Measurements from ENCODE around the gene AUTS2. TPM values are rescaled to one million over a fixed set of nuclear protein-coding genes. Genes with fewer than 3 reads are reported as not detected.

Gene AUTS2
- total and polyA plus RNA-seq, 4 donors = 4.9 to 24.4 (median 7.0) TPM

GRCh38 chr7:70808876-70809275 is 1210.6 kb downstream of the AUTS2 start:
- 70% methylated on average over 6 of the region's 6 CpGs for WGBS
- H3K36me3 ChIP-seq (ENCODE audit: control insufficient read depth in 4 of 4, insufficient read depth in 3 of 4, low read depth in 1 of 4, low read length in 3 of 4) = no peaks in the 10 kb centered on the region
- H3K27me3 ChIP-seq (ENCODE audit: control insufficient read depth in 4 of 4, insufficient read depth in 4 of 4, low read length in 3 of 4) = no peaks in the 10 kb centered on the region
- H3K4me3 ChIP-seq (ENCODE audit: low read depth in 1 of 3, low read length in 3 of 3) = no peak overlapping the region
- H3K9ac ChIP-seq (ENCODE audit: low read depth in 1 of 2, low read length in 2 of 2) = no peak overlapping the region
- no peak for DNase-seq (ENCODE audit: low spot score)
- no peaks in the 10 kb centered on the region for H3K9me3 ChIP-seq (ENCODE audit: control insufficient read depth in 4 of 4, low read length in 3 of 4)
- H3K27ac ChIP-seq (ENCODE audit: low read depth in 1 of 2, low read length in 2 of 2) = no peak overlapping the region
- no peak for TF ChIP-seq EGR1 (IDR thresholded peaks at IDR 0.05; ENCODE audit: low read depth in 2 of 2)
- TF ChIP-seq ATF3 (IDR thresholded peaks at IDR 0.05) = no peak
- TF ChIP-seq SP1 (IDR thresholded peaks at IDR 0.05) = no peak
- TF ChIP-seq MAX (IDR thresholded peaks at IDR 0.05) = no peak
- no peak for TF ChIP-seq RAD21 (IDR thresholded peaks at IDR 0.05)
- TF ChIP-seq TAF1 (conservative IDR thresholded peaks at IDR 0.05) = no peak
- no peak for TF ChIP-seq HNF4G (IDR thresholded peaks at IDR 0.05)
- no peak for TF ChIP-seq HNF4A (conservative IDR thresholded peaks at IDR 0.05)
- TF ChIP-seq FOXA1 (IDR thresholded peaks at IDR 0.05) = no peak
- H3K4me1 ChIP-seq (ENCODE audit: control insufficient read depth in 4 of 4, insufficient read depth in 4 of 4, low read length in 3 of 4) = peaks cover 3 to 10% (median 7%) of the 10 kb centered on the region in 4 donors

- no peak for DNase-seq (ENCODE audit: low spot score)
- 25% methylated on average over 3 of the region's 3 CpGs for WGBS
These were observed 1212.4 kb downstream of the AUTS2 start for GRCh38 chr7:70810558-70811139.

More at GRCh38 chr7:70810558-70811139, 1212.4 kb downstream of the AUTS2 start:
- no peaks in the 10 kb centered on the region for H3K9me3 ChIP-seq (ENCODE audit: control insufficient read depth in 4 of 4, low read length in 3 of 4)
- H3K4me1 ChIP-seq (ENCODE audit: control insufficient read depth in 4 of 4, insufficient read depth in 4 of 4, low read length in 3 of 4) = peaks cover 3 to 10% (median 7%) of the 10 kb centered on the region in 4 donors
- H3K36me3 ChIP-seq (ENCODE audit: control insufficient read depth in 4 of 4, insufficient read depth in 3 of 4, low read depth in 1 of 4, low read length in 3 of 4) = no peaks in the 10 kb centered on the region
- peak overlapping the region; percentile 58 to 81 for H3K27ac ChIP-seq (ENCODE audit: low read depth in 1 of 2, low read length in 2 of 2)
- H3K4me3 ChIP-seq (ENCODE audit: low read depth in 1 of 3, low read length in 3 of 3) = no peak overlapping the region
- H3K27me3 ChIP-seq (ENCODE audit: control insufficient read depth in 4 of 4, insufficient read depth in 4 of 4, low read length in 3 of 4) = no peaks in the 10 kb centered on the region
- no peak overlapping the region for H3K9ac ChIP-seq (ENCODE audit: low read depth in 1 of 2, low read length in 2 of 2)
- TF ChIP-seq HNF4G (IDR thresholded peaks at IDR 0.05) = peak; percentile 73
- no peak for TF ChIP-seq NR2F2 (IDR thresholded peaks at IDR 0.05)
- TF ChIP-seq MAX (IDR thresholded peaks at IDR 0.05) = peak; percentile 81
- peak; percentile 42 to 46 for TF ChIP-seq RAD21 (IDR thresholded peaks at IDR 0.05)
- TF ChIP-seq ATF3 (IDR thresholded peaks at IDR 0.05) = no peak
- TF ChIP-seq JUND (IDR thresholded peaks at IDR 0.05) = peak in 1 of 2 donors; percentile 74
- TF ChIP-seq FOXA2 (IDR thresholded peaks at IDR 0.05) = peak; percentile 59
- TF ChIP-seq RXRA (IDR thresholded peaks at IDR 0.05) = peak; percentile 63 to 83
- no peak for TF ChIP-seq CTCF (IDR thresholded peaks at IDR 0.05; ENCODE audit: low read depth, low read length, missing input control)
- TF ChIP-seq EGR1 (IDR thresholded peaks at IDR 0.05; ENCODE audit: low read depth in 2 of 2) = no peak
- peak; percentile 59 for TF ChIP-seq YY1 (IDR thresholded peaks at IDR 0.05)
- peak in 1 of 2 donors; percentile 21 for TF ChIP-seq GABPA (IDR thresholded peaks at IDR 0.05 in 1 of 2, conservative IDR thresholded peaks at IDR 0.05 in 1 of 2)
- peak; percentile 72 for TF ChIP-seq ZBTB33 (IDR thresholded peaks at IDR 0.05)
- peak; percentile 51 for TF ChIP-seq FOXA1 (IDR thresholded peaks at IDR 0.05)
- TF ChIP-seq SP1 (IDR thresholded peaks at IDR 0.05) = peak; percentile 61
- TF ChIP-seq TAF1 (conservative IDR thresholded peaks at IDR 0.05) = no peak
- TF ChIP-seq REST (IDR thresholded peaks at IDR 0.05) = peak; percentile 65
- TF ChIP-seq HNF4A (conservative IDR thresholded peaks at IDR 0.05) = peak; percentile 92 to 95
